ENCODE data around the gene PLA2G12A.

PLA2G12A gene

DNA sequence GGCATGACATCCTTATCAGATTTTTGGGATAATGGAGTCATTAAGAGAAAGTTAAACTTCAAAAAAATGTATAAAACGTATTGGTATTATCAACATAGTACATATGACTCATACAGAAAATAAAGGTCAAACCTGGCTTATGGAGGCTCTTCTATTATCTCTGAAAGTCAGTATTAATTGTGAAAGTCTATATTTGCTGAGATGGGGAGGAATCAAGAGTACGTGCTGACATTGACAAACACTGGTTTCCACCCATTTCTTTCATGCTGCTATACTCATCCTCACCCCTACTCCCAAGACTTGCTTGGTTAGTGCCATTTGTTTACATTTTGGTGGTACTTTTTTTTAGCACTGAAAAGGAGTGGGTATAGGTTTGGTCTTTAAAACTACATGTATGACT is 30.8 kb upstream of the PLA2G12A start:
- ATAC-seq, result no peak
- TF ChIP-seq ISL1 (CRISPR knock-in tag; IDR thresholded peaks at IDR 0.05) (peak; percentile 47; the same call in 1 of the 2 replicates), ZNF8 (CRISPR knock-in tag; IDR thresholded peaks at IDR 0.05) (no peak), ZNF565 (CRISPR knock-in tag; conservative IDR thresholded peaks at IDR 0.05; ENCODE audit: low read depth) (no peak), BACH2 (CRISPR knock-in tag; IDR thresholded peaks at IDR 0.05; ENCODE audit: borderline replicate concordance) (no peak), ZFP3 (CRISPR knock-in tag; IDR thresholded peaks at IDR 0.05) (no peak), ZC3H10 (CRISPR knock-in tag; IDR thresholded peaks at IDR 0.05) (no peak), TCF4 (CRISPR knock-in tag; IDR thresholded peaks at IDR 0.05; ENCODE audit: borderline replicate concordance) (no peak)

DNA sequence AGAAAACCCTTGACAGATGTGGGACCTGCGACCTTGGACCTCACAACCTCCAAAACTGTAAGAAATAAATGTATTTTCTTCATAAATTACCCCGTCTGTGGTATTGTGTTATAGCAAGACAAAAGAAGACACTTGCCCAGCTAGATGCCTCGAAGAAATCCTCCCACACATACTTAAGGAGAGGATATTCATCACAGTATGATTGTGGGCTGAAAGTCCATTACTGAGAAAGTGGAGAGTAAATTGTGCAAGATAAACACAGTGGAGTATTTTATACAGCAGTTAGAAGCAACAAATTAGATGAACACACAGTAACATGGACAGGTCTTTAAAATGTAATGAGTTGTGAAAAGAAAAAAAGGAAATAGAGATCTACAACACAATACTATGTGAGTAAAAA is 25.8 kb upstream of the PLA2G12A start:
- ATAC-seq, result no peak
- TF ChIP-seq ARNTL (CRISPR knock-in tag; IDR thresholded peaks at IDR 0.05; ENCODE audit: borderline replicate concordance, low read depth), result no peak
- TF ChIP-seq ZNF70 (CRISPR knock-in tag; IDR thresholded peaks at IDR 0.05), result no peak
- TF ChIP-seq ZNF565 (CRISPR knock-in tag; conservative IDR thresholded peaks at IDR 0.05; ENCODE audit: low read depth), result no peak
- TF ChIP-seq, protein P1, sequence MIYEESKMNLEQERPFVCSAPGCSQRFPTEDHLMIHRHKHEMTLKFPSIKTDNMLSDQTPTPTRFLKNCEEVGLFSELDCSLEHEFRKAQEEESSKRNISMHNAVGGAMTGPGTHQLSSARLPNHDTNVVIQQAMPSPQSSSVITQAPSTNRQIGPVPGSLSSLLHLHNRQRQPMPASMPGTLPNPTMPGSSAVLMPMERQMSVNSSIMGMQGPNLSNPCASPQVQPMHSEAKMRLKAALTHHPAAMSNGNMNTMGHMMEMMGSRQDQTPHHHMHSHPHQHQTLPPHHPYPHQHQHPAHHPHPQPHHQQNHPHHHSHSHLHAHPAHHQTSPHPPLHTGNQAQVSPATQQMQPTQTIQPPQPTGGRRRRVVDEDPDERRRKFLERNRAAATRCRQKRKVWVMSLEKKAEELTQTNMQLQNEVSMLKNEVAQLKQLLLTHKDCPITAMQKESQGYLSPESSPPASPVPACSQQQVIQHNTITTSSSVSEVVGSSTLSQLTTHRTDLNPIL (CRISPR knock-in tag; IDR thresholded peaks at IDR 0.05; ENCODE audit: low read depth), result no peak
- no peak for TF ChIP-seq ZFP30 (CRISPR knock-in tag; IDR thresholded peaks at IDR 0.05)
- TF ChIP-seq OSR1 (CRISPR knock-in tag; IDR thresholded peaks at IDR 0.05), result no peak
- no peak for TF ChIP-seq ISL1 (CRISPR knock-in tag; IDR thresholded peaks at IDR 0.05)
- TF ChIP-seq BACH2 (CRISPR knock-in tag; IDR thresholded peaks at IDR 0.05; ENCODE audit: borderline replicate concordance), result no peak
- TF ChIP-seq, protein P2, sequence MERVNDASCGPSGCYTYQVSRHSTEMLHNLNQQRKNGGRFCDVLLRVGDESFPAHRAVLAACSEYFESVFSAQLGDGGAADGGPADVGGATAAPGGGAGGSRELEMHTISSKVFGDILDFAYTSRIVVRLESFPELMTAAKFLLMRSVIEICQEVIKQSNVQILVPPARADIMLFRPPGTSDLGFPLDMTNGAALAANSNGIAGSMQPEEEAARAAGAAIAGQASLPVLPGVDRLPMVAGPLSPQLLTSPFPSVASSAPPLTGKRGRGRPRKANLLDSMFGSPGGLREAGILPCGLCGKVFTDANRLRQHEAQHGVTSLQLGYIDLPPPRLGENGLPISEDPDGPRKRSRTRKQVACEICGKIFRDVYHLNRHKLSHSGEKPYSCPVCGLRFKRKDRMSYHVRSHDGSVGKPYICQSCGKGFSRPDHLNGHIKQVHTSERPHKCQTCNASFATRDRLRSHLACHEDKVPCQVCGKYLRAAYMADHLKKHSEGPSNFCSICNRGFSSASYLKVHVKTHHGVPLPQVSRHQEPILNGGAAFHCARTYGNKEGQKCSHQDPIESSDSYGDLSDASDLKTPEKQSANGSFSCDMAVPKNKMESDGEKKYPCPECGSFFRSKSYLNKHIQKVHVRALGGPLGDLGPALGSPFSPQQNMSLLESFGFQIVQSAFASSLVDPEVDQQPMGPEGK (CRISPR knock-in tag; IDR thresholded peaks at IDR 0.05; ENCODE audit: borderline replicate concordance), result no peak
- TF ChIP-seq, protein P3, sequence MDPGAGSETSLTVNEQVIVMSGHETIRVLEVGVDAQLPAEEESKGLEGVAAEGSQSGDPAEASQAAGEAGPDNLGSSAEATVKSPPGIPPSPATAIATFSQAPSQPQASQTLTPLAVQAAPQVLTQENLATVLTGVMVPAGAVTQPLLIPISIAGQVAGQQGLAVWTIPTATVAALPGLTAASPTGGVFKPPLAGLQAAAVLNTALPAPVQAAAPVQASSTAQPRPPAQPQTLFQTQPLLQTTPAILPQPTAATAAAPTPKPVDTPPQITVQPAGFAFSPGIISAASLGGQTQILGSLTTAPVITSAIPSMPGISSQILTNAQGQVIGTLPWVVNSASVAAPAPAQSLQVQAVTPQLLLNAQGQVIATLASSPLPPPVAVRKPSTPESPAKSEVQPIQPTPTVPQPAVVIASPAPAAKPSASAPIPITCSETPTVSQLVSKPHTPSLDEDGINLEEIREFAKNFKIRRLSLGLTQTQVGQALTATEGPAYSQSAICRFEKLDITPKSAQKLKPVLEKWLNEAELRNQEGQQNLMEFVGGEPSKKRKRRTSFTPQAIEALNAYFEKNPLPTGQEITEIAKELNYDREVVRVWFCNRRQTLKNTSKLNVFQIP (CRISPR knock-in tag; IDR thresholded peaks at IDR 0.05; ENCODE audit: borderline replicate concordance, low read depth), result no peak
- no peak for TF ChIP-seq GLIS3 (CRISPR knock-in tag; IDR thresholded peaks at IDR 0.05)
- no peak for TF ChIP-seq ZFP3 (CRISPR knock-in tag; IDR thresholded peaks at IDR 0.05)
- TF ChIP-seq, protein P4, sequence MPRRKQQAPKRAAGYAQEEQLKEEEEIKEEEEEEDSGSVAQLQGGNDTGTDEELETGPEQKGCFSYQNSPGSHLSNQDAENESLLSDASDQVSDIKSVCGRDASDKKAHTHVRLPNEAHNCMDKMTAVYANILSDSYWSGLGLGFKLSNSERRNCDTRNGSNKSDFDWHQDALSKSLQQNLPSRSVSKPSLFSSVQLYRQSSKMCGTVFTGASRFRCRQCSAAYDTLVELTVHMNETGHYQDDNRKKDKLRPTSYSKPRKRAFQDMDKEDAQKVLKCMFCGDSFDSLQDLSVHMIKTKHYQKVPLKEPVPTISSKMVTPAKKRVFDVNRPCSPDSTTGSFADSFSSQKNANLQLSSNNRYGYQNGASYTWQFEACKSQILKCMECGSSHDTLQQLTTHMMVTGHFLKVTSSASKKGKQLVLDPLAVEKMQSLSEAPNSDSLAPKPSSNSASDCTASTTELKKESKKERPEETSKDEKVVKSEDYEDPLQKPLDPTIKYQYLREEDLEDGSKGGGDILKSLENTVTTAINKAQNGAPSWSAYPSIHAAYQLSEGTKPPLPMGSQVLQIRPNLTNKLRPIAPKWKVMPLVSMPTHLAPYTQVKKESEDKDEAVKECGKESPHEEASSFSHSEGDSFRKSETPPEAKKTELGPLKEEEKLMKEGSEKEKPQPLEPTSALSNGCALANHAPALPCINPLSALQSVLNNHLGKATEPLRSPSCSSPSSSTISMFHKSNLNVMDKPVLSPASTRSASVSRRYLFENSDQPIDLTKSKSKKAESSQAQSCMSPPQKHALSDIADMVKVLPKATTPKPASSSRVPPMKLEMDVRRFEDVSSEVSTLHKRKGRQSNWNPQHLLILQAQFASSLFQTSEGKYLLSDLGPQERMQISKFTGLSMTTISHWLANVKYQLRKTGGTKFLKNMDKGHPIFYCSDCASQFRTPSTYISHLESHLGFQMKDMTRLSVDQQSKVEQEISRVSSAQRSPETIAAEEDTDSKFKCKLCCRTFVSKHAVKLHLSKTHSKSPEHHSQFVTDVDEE (CRISPR knock-in tag; IDR thresholded peaks at IDR 0.05), result no peak
- no peak for TF ChIP-seq ESRRG (CRISPR knock-in tag; IDR thresholded peaks at IDR 0.05)
- no peak for TF ChIP-seq TOX (CRISPR knock-in tag; IDR thresholded peaks at IDR 0.05; ENCODE audit: borderline replicate concordance)
- TF ChIP-seq ZC3H10 (CRISPR knock-in tag; IDR thresholded peaks at IDR 0.05), result no peak
- TF ChIP-seq, protein P5, sequence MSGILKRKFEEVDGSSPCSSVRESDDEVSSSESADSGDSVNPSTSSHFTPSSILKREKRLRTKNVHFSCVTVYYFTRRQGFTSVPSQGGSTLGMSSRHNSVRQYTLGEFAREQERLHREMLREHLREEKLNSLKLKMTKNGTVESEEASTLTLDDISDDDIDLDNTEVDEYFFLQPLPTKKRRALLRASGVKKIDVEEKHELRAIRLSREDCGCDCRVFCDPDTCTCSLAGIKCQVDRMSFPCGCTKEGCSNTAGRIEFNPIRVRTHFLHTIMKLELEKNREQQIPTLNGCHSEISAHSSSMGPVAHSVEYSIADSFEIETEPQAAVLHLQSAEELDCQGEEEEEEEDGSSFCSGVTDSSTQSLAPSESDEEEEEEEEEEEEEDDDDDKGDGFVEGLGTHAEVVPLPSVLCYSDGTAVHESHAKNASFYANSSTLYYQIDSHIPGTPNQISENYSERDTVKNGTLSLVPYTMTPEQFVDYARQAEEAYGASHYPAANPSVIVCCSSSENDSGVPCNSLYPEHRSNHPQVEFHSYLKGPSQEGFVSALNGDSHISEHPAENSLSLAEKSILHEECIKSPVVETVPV (CRISPR knock-in tag; IDR thresholded peaks at IDR 0.05), result no peak
- no peak for TF ChIP-seq TCF4 (CRISPR knock-in tag; IDR thresholded peaks at IDR 0.05; ENCODE audit: borderline replicate concordance)

DNA sequence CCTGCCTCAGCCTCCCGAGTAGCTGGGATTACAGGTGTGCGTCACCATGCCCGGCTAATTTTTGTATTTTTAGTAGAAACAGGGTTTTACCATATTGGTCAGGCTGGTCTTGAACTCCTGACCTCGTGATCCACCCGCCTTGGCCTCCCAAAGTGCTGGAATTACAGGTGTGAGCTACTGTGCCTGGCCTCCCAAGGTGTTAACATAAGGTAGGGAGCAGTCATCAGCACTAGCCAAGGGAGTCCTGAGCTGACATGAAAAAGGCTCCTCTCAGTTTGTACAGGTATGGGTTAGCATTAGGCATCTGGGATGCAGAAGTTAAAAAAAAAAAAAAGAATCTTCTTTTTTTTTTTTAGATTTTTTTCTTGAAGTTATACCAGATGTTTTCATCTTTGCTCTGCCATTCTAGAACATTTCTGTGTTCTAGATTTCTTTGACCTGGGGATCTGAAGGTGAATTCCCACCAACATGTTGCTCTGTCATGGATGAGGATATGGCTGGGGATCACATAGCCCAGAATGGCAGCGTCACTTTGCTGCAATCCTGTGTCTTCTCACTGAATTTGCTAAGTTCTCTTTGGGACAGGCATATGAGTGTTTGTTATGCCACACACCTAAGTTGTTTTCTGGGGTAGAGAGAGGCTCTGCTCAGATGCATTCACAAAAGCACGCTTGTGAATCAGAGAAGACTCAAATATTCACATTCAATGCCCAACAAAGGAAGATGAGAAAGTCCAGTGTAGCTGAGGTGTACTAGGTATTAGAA is 24.4 kb upstream of the PLA2G12A start:
- no peak for ATAC-seq
- TF ChIP-seq, protein P5 (CRISPR knock-in tag; IDR thresholded peaks at IDR 0.05), result no peak
- TF ChIP-seq, protein P3 (CRISPR knock-in tag; IDR thresholded peaks at IDR 0.05; ENCODE audit: borderline replicate concordance, low read depth), result no peak
- TF ChIP-seq TCF4 (CRISPR knock-in tag; IDR thresholded peaks at IDR 0.05; ENCODE audit: borderline replicate concordance) (no peak), ZC3H10 (CRISPR knock-in tag; IDR thresholded peaks at IDR 0.05) (no peak), GLIS3 (CRISPR knock-in tag; IDR thresholded peaks at IDR 0.05) (no peak), ZFP30 (CRISPR knock-in tag; IDR thresholded peaks at IDR 0.05) (no peak), ZNF8 (CRISPR knock-in tag; IDR thresholded peaks at IDR 0.05) (no peak), PPARA (CRISPR knock-in tag; IDR thresholded peaks at IDR 0.05; ENCODE audit: borderline replicate concordance) (no peak)

All from SK-N-SH treated with all-trans-retinoic acid at 6 μM for 48 hours (cell line).